GM18498 (cell line): ENCODE data around the gene PDE4C.
"Not testable (repeated sequence)": the region's sequence is repeated elsewhere in the genome, so short reads cannot be mapped to it uniquely, and the experiment has no call there.

ENCODE experiments used
- ATAC-seq: cut with Tn5 transposase; IDR thresholded peaks from one replicate; pipeline ENCODE4 v1.9.1; 2021; ENCODE audit warnings: mild to moderate bottlenecking, moderate library complexity; ENCODE audit not compliant: unreplicated experiment

PDE4C gene

DNA sequence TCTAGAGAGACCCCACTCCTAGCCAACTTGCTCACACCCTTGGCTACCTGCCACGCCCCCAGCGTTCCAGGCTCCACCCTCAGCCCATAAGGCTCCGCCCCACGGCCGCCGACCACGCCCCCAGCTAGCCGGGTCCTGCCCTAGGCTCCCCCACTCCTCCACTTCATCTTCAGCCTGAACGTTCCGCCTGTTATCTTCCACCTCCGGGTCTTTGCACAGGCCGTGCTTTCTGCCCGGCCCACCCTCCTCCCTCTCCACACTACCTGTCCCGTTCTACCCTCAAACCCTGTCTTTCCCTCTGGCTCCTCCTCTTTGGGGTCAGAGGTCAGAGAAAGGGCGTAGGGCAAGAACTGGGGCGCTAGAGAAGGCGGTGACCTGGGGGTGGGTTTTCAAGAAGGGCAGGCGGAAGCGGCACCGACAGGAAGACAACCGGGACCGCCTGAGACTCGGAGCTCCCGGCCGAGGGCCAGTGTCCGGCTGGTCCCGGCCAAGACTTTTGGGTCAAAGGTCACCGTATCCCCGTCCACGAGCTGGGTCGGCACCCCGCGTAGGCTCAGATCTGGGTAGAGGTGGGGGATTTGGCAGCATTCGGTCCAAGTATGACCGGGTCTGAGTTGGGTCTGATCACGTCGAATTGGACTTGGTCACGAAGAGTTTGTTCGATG, 2.2 kb downstream of the PDE4C start:
- peak; percentile 3 for ATAC-seq

DNA sequence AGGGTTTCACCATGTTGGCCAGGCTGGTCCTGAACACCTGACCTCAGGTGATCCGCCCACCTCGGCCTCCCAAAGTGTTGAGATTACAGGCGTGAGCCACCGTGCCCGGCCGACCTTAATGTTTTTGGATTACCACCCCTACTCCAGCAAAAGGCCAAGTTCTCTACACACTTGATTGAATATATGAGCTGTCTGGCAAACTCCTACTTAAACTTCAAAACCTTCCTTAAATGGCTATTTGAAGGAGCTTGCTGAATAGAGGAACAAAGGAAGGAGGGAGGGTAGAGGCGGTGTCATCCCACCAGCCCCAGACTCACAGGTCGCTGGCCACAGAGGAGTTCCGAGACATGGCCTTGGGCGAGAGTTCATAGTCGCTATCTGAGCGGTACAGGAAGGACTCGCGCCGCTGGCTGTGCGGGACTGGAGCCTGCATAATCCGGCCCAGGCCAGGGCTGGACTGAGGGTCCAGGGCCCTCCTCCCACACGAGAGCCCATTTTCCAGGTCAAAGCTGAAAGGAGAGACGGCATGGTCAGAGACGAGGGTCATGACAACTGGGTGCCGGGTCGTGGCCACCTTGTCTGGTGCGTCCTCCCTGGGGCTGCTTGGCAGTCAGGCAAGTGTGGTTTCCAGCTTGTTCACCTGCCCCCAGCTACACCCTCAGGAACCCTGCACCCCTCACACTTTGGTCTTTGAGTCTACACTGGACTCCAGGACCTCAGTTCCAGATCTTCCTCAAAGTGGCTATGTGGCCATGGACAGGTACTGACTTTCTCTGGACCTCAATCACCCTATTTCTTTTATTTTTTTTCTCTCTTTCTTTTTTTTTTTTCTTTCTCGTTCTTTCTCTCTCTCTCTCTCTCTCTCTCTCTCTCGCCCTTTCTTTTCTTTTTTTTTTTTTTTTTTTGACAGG, 4.2 kb downstream of the PDE4C start:
- no peak for ATAC-seq

- no peak for ATAC-seq
Observed at GRCh38 chr19:18220632-18221275, 5.5 kb downstream of the PDE4C start.

GRCh38 chr19:18219911-18220631, 6.2 kb downstream of the PDE4C start:
- ATAC-seq = no peak

- no peak for ATAC-seq
Observed at GRCh38 chr19:18218600-18218999, 7.6 kb downstream of the PDE4C start.

GRCh38 chr19:18218159-18218558, 8.1 kb downstream of the PDE4C start:
- ATAC-seq = no peak

- no peak for ATAC-seq
Observed at GRCh38 chr19:18216789-18217188, 9.4 kb downstream of the PDE4C start.

DNA sequence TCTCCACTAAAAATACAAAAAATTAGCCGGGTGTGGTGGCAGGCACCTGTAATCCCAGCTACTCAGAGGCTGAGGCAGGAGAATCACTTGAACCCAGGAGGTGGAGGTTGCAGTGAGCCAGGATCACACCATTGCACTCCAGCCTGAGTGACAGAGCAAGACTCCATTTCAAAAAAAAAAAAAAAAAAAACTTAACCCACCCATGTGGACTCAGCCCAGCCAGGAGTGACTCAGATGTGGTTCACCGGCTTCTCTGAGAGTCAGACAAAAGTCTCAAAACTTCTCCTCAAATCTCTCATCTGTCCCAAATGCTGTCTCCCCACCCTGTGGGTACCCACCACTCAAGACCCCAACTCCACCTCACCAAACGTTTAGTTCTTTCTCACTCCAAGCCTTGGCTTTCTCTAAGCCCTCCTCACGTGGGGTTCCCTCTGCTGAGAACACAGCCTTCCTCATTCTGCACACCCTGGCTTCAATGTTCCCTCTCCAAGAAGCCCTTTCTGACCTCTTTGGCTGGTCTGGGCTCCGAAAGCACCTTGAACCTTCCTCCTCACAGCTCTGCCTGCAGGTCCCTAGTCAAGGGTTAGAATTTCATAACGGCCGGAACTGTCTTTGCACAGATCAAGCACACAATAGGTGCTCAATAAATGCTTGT, 11.3 kb downstream of the PDE4C start:
- ATAC-seq = no peak

- ATAC-seq = no peak
Observed at GRCh38 chr19:18211683-18212082, 14.6 kb downstream of the PDE4C start.

- not testable (repeated sequence) for ATAC-seq
Observed at GRCh38 chr19:18209912-18210311, 16.3 kb downstream of the PDE4C start.

DNA sequence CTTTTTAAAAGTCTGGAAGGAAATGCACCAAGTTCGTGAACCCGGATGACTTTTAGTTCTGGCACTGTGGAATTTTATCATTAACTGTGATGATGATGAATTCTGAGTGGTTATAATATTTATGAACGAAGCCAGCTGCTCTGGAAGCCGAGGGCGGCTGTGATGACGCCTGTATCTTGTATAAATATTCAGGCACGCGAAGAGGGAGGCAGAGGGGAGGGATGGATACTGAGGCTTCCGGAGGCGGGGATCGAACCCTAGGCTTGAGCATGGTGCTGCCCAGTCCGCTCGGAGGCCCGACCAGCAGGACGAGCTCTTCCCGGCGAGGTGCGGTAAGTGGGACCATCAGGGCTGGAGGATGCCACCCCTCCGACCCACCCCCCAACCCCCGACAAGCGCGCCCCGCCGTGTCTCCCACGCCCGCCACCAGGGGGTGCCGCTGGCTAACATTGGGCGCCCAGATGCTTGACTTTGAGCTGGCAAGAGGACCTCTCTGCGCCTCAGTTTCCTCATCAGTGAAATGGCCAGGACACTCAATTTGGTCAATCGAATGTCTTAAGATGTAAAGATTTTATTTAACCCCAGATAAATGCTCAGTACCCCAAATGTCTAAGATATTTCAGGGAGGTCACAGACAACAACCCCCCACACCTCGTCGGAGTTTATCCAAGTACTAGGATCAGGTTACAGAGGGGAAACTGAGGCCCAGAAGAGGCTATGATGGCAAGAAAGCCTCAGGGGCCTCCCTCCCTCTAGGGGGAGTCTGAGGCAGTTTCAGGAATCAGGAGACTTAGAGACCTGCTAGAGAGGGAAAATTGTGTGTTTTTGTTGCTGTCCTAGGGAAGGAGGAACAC, 17.9 kb downstream of the PDE4C start:
- ATAC-seq = no peak

DNA sequence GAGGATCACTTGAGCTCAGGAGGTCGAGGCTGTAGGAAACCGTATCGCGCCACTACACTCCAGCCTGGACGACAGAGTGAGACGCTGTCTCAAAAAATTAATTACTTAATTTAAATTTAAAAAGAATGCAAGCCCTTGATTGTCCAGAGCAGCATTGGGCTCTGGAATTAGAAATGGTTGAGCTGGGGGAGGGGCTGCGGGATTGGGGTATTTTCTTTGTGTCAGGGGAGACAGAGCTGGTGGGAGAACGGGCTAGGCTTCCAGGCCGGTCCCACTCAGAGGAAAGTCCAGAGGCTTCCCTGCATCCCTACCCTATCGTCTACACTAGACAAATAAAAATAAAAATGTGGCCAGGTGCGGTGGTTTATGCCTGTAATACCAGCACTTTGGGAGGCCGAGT, 20.2 kb downstream of the PDE4C start:
- ATAC-seq = no peak

- no peak for ATAC-seq
Observed at GRCh38 chr19:18205200-18205892, 20.9 kb downstream of the PDE4C start.

DNA sequence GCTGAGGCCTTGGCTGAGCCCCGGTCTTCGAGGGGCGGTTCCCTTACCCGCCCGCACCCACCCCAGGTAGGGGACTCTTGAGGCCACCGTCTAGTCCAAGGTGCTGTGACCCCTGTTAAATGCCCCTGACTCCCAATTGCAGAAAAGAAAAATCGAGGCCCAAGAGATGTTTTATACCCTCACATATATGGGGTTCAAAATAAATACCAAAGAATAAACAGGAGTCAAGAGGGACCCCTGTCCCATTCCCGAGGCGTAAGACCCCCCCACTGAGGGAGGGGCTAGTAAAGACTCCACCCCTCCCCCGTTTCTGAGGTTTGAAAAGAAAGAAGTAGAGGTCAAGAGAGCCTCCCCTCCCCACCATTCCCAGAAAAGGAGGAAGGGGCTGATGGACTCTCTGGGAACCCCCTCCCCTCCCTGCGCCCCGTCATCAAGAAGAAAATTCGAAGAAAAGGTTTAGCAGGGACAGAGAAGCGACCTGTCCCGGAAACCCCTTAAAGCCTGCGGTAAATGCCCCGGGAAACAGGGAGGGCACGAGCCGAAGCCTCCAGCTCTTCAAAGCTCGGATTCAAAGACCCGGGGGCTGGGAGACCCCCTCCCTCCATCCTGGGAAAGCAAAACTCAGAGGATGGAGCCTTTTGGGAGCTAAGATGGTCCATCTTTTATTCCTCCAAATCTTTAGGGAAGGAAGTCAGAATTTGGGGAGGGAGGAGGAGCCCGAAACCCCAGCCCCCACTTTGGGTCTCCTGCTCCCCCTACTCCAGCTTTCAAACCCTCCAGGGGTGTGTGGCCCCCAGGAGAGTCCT, 21.6 kb downstream of the PDE4C start:
- ATAC-seq = peak; percentile 15

GRCh38 chr19:18203863-18204393, 22.3 kb downstream of the PDE4C start, which contains the start of gene RAB3A:
Gene RAB3A, minus strand, starts transcription at chr19:18204042. Its CDS starts 1,302 bp downstream, at chr19:18202740.
- peak; percentile 88 for ATAC-seq

- ATAC-seq = no peak
Observed at GRCh38 chr19:18203408-18203862, 22.8 kb downstream of the PDE4C start.

- ATAC-seq = no peak
Observed at GRCh38 chr19:18202778-18203407, 23.3 kb downstream of the PDE4C start.
